ENCODE measurements around the gene POLD3. TPM values are rescaled to one million over a fixed set of nuclear protein-coding genes. Genes with fewer than 3 reads are reported as not detected.

POLD3 gene
- total and polyA plus RNA-seq, 2 of the 8 experiments (the other 6 are each of a cell fraction or from before 2014, with no cell fraction given): 18.1 to 29.3 TPM

GRCh38 chr11:74603845-74604244 is 11.5 kb downstream of the POLD3 start (continued):
- TF ChIP-seq CHD7 (IDR thresholded peaks at IDR 0.05; ENCODE audit: insufficient replicate concordance, low read length) (no peak), KDM5A (IDR thresholded peaks at IDR 0.05; ENCODE audit: low read length) (no peak), SP4 (IDR thresholded peaks at IDR 0.05; ENCODE audit: low read length) (no peak), FOSL1 (IDR thresholded peaks at IDR 0.05; ENCODE audit: insufficient read depth, low read depth, low read length) (no peak), MAFK (IDR thresholded peaks at IDR 0.05; ENCODE audit: low read depth, low read length) (no peak), EP300 (IDR thresholded peaks at IDR 0.05; ENCODE audit: borderline replicate concordance in 1 of 2, low read depth in 2 of 2, low read length in 2 of 2) (no peak), ATF3 (IDR thresholded peaks at IDR 0.05; ENCODE audit: insufficient read depth, low read depth, low read length) (no peak), SAP30 (IDR thresholded peaks at IDR 0.05; ENCODE audit: insufficient read depth, insufficient replicate concordance, low read length) (no peak), TEAD4 (IDR thresholded peaks at IDR 0.05; ENCODE audit: low read depth, low read length) (no peak), POU5F1 (IDR thresholded peaks at IDR 0.05; ENCODE audit: low read depth, low read length) (no peak), NANOG (IDR thresholded peaks at IDR 0.05; ENCODE audit: insufficient read depth, low read depth, low read length, poor library complexity, severe bottlenecking) (no peak)
